Neural cell (in vitro differentiated cells): ENCODE data around the gene AMFR.

Experiments used
- CTCF ChIP-seq: fragments of 450-650 bp; IDR thresholded peaks from 2 replicates; pipeline ENCODE4 v1.5.1; 2014; ENCODE audit warnings: antibody characterized with exemption, mild to moderate bottlenecking, moderate library complexity; ENCODE audit not compliant: poor library complexity, severe bottlenecking
- EP300 ChIP-seq: fragments of 450-650 bp; conservative IDR thresholded peaks from 2 replicates; pipeline ENCODE4 v1.6.1; 2014; ENCODE audit warnings: antibody characterized with exemption, mild to moderate bottlenecking, moderate library complexity; ENCODE audit not compliant: poor library complexity, severe bottlenecking
- EZH2 ChIP-seq: fragments of 200-600, 300-800 bp; shearing (Covaris generic), sonication (generic); IDR thresholded peaks from 2 replicates; pipeline ENCODE4 v1.6.1; 2014; ENCODE audit warnings: antibody characterized with exemption, low read length, borderline replicate concordance, mild to moderate bottlenecking; ENCODE audit not compliant: insufficient read depth, poor library complexity, severe bottlenecking
- POLR2AphosphoS5 ChIP-seq: IDR thresholded peaks from 2 replicates; pipeline ENCODE4 v1.6.1; 2012
- RAD21 ChIP-seq: fragments of 450-650 bp; conservative IDR thresholded peaks from 2 replicates; pipeline ENCODE4 v1.6.1; 2014; ENCODE audit warnings: antibody characterized with exemption, mild to moderate bottlenecking, moderate library complexity
- TAF1 ChIP-seq: IDR thresholded peaks from 2 replicates; pipeline ENCODE4 v1.6.1; 2012; ENCODE audit warnings: low read depth
- TF ChIP-seq, protein P1 (sequence below): IDR thresholded peaks from 2 replicates; pipeline ENCODE4 v1.6.1; 2012; ENCODE audit warnings: borderline replicate concordance

DNA sequence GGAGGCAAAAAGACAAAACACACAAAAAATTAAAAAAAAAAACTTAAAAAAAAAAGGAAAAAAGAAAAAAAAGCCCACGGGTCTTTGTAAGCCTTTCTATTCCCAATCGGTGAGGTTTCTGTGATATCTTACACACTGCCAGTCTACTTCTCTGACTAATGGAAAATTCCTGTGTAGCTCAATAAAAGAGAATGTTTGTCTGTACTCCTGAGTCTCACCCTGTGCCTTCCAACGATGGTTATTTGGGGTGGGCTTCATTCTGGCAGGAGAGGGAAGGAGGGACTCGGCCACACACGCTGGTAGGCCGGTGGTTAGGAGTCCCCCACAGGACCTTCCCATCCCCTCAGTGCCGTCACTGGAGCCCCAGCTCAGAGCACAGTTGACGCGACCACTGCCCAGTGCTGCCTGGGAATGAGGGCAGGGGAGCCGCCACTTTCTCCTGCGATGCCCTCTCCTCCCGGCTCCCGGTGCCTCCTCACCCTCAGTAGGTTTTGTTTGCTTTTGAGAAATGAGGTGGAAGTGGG is 68.0 kb downstream of the AMFR start:
- no peak for TF ChIP-seq EP300
- no peak for TF ChIP-seq CTCF
- TF ChIP-seq RAD21: no peak
- no peak for TF ChIP-seq POLR2AphosphoS5
- TF ChIP-seq EZH2: no peak
- TF ChIP-seq TAF1: no peak
- TF ChIP-seq, protein P1, sequence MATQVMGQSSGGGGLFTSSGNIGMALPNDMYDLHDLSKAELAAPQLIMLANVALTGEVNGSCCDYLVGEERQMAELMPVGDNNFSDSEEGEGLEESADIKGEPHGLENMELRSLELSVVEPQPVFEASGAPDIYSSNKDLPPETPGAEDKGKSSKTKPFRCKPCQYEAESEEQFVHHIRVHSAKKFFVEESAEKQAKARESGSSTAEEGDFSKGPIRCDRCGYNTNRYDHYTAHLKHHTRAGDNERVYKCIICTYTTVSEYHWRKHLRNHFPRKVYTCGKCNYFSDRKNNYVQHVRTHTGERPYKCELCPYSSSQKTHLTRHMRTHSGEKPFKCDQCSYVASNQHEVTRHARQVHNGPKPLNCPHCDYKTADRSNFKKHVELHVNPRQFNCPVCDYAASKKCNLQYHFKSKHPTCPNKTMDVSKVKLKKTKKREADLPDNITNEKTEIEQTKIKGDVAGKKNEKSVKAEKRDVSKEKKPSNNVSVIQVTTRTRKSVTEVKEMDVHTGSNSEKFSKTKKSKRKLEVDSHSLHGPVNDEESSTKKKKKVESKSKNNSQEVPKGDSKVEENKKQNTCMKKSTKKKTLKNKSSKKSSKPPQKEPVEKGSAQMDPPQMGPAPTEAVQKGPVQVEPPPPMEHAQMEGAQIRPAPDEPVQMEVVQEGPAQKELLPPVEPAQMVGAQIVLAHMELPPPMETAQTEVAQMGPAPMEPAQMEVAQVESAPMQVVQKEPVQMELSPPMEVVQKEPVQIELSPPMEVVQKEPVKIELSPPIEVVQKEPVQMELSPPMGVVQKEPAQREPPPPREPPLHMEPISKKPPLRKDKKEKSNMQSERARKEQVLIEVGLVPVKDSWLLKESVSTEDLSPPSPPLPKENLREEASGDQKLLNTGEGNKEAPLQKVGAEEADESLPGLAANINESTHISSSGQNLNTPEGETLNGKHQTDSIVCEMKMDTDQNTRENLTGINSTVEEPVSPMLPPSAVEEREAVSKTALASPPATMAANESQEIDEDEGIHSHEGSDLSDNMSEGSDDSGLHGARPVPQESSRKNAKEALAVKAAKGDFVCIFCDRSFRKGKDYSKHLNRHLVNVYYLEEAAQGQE: no peak
